Fibroblast of villous mesenchyme (primary cell): Measurements from ENCODE around the gene PLRG1. TPM values are rescaled to one million over a fixed set of nuclear protein-coding genes. Genes with fewer than 3 reads are reported as not detected.

Source experiments
- DNase-seq: peaks from one replicate; pipeline ENCODE4 v3.0.0-alpha.2; 2010; ENCODE audit warnings: low read depth
- H3K4me3 ChIP-seq: 2 replicates; pipeline ENCODE4 v1.5.1; 2011; ENCODE audit warnings: low read depth, mild to moderate bottlenecking, low read length
- total RNA-seq: library from RNA; depleted of rRNA; stranded (reverse); fragments of >200 nt; gene quantifications from 2 replicates; pipeline ENCODE4 v1.2.3, GENCODE V29; 2012
- TF ChIP-seq, protein P1 (sequence below): IDR thresholded peaks from 2 replicates; pipeline ENCODE4 v1.5.1; 2012; ENCODE audit warnings: low read depth, mild to moderate bottlenecking, low read length; ENCODE audit not compliant: insufficient read depth

PLRG1 gene
- total RNA-seq, 1 donor: 82.0 TPM

DNA sequence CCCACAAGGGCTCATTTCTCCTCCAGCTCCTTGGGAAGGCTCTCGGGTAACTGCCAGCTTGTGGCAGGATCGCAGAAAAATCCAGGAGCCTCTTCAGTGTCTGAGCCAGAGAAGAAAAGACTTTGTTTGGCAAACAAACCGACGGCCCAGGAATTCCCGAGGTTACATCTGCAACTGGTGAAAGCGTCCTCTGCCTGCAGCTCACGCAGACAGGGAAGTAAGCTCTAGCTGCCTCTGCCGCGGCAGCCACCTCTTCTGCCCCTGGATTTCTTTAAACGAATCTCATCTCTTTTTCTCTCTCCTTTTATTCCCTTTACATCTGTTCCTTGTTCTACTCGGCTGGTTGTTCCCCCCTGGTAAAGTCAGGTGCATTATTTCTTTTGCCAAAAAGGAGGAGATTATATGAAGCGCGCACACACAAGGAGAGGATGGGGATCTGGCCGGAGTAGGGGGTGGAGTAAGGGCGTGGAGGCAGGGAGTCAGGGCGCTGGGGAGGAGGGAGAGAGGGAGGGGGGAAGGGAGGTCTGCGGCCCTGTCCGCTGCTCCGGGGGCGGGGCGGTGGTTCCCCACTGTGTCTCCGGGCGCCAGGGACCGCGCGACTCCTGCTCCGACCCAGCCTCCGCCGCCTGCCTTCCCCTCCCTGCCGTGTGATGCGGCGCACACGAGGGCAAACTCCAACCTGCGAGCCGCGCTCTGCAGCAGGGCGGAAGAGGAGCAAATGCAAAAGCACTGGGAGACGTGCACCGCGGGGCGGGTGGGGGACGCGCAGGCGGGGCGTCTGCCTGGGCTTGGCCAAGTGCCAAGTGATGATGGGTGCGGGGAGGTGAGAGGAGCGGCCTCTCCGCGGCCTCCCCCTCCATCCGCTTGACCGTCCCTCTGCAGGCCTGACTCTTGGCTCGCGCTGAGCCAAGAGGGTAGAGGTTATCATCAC lies 58.6 kb downstream of the PLRG1 start, which contains the start of gene DCHS2:
TSS of gene DCHS2 (minus strand) at position 459 of the 931 bp plus-strand sequence. CDS start at position 15, 444 bp downstream.
- peak within 1 kb of the TSS; percentile 21 for H3K4me3 ChIP-seq
- TF ChIP-seq, protein P1, sequence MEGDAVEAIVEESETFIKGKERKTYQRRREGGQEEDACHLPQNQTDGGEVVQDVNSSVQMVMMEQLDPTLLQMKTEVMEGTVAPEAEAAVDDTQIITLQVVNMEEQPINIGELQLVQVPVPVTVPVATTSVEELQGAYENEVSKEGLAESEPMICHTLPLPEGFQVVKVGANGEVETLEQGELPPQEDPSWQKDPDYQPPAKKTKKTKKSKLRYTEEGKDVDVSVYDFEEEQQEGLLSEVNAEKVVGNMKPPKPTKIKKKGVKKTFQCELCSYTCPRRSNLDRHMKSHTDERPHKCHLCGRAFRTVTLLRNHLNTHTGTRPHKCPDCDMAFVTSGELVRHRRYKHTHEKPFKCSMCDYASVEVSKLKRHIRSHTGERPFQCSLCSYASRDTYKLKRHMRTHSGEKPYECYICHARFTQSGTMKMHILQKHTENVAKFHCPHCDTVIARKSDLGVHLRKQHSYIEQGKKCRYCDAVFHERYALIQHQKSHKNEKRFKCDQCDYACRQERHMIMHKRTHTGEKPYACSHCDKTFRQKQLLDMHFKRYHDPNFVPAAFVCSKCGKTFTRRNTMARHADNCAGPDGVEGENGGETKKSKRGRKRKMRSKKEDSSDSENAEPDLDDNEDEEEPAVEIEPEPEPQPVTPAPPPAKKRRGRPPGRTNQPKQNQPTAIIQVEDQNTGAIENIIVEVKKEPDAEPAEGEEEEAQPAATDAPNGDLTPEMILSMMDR: no peak
- peak; percentile 16 for DNase-seq

DNA sequence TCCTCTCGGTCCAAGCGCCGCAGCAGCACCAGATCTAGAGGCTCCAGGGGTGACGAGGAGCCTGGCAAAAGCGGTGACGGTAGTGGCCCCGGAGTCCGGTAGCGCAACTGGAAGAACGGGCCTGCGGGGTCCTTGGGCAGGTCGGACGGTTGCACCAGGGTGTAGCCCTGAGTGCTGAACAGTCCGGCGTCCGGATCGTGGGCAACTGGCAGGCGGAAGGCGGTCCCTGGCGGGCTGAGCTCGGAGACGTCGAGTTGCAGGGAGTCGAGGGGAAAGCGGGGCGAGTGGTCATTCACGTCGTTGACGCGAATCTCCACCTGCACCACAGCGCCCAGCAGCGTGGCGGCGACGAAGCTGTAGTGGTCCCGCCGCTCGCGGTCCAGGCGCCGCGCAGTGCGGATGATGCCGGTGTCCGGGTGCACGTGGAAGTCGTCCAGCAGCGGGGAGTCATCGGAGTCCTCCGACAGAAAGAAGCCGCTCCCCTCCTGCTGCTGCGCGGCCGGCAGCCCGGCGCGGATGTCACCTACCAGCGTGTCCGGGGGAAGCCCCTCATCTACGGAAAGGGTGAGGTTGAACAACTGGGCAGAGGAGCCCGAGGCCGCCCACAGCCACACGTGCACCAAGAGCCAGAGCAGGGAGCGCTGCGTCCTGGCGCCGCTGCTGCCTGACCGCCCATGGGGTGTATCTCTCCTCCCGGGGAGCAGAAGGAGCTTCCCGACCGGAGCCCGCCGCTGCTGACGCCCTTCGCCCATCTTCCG lies 59.4 kb downstream of the PLRG1 start:
- no peak for DNase-seq
- TF ChIP-seq, protein P1: no peak

DNA sequence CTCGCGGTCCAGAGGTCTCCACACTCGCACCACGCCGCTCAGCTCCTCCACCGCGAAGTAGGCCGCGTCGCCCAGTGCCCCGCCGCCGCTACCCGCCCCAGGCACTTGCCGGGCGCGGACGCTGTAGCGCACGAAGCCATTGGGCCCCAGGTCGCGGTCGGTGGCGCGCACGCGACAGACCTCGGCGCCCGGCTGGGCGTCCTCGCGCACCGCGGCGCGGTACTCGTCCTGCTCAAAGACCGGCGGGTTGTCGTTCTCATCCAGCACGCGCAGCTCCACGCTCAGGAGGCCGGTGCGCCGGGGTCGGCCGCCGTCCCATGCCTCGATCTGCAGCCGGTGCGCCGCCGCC lies 60.0 kb downstream of the PLRG1 start:
- H3K4me3 ChIP-seq: no peak overlapping the region
- TF ChIP-seq, protein P1: no peak
- DNase-seq: no peak

More for the DNA sequence above, 59.4 kb downstream of the PLRG1 start:
- H3K4me3 ChIP-seq: peak overlapping the region; percentile 15

DNA sequence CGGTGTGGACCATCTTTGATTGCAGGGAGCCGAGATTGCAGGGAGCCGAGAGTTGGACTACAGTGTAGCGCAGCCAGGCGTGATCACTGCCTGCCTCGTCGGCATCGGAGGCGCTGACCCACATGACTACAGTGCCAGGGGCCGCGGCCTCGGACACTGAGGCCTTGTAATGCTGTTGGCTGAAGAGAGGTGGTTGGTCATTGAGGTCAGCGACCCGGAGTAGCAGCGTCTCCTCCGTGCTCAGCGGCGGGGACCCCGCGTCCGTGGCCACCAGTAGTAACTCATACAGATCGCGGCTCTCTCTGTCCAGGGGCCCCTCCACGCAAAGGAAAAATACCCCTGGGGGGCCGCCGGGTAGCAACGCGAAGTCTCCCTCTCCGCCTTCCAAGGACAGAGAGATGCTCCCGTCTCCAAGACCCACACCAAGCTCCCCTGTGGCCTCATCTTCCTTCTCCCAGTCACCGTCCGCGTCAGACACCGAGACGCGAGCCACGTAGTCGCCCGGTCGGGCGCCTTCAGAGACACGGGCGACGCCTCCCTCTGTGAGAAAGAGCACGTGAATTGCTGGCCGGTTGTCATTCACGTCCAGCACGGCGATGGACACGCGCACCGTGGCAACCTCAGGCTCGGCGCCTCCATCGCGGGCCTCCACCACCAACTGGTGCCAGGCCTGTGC lies 60.5 kb downstream of the PLRG1 start:
- no peak for DNase-seq
- no peak overlapping the region for H3K4me3 ChIP-seq
- TF ChIP-seq, protein P1: no peak

DNA sequence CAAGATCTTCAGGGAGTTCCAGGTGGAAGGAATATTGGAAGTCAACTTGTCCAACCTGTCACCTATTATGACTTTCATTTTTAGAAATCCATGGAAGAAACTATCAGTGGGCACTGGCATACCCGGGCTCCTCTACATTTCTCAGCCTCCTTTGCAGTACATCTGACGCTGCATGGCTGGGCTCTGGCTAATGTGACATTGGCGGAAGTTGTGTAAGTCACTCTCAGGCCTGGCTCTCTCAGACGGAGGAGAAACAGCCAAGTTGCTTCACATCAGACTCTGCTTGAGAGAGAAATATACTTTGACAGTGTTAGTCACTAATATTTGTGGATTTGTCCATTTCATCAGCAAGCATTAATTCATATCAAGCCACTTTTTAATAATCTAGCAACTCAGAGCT lies 63.1 kb downstream of the PLRG1 start:
- H3K4me3 ChIP-seq: no peak overlapping the region
- no peak for DNase-seq
- TF ChIP-seq, protein P1: no peak

DNA sequence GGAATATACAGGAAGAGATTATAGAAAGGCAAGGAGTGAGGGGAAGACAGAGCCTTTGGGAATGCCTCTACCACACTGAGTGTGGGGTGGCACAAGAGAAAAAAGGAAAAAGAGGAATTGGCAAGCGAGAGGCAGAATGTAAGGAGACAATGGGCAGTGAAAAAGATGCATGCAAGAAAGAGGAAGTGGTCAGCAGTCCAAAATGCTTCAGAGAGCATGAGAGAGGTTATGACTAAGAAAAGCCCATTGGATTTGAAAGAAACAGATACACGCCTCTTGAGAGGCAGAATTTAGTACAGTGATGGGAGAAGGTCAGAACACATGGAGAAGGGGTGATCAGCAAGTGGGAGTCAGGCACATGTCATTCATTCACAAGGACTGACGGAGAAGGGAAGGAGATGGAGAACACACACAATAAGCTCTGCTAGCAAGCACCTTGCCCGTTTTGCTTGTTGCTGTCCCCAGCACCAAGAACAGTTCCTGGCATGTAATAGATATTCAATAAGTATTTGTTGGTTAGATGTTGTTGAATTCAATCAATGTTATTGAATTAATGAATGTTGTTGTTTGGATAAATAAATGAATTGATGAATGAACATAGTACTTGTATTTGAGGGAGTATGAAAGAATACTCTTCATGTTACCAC lies 65.0 kb downstream of the PLRG1 start:
- TF ChIP-seq, protein P1: no peak
- H3K4me3 ChIP-seq: no peak overlapping the region
- no peak for DNase-seq
